K562 (cell line): ENCODE measurements around the gene BFSP1. TPM values are rescaled to one million over a fixed set of nuclear protein-coding genes. Genes with fewer than 3 reads are reported as not detected.

Experiments
- ATAC-seq: fragments of 200-7000 bp; cut with Tn5 transposase; 3 replicates; pipeline ENCODE4 v1.9.1; 2020; ENCODE audit warnings: moderate library complexity
- BruUV-seq: library from RNA; stranded (reverse); fragments of 400-500 nt; replicated peaks from 2 replicates; lab custom pipeline; 2021; lab: Mats Ljungman, UMichigan
- CTCF ChIA-PET: fragments of 300-600 bp; formaldehyde crosslinking; extraction: SDS; loops from one replicate; lab custom pipeline; 2021; ENCODE audit warnings: low intra/inter-chr PET ratio; lab: Yijun Ruan, JAX
- POLR2A ChIA-PET: fragments of 300-600, 350-650 bp; sonication (Branson Sonifier 250); formaldehyde crosslinking; extraction: SDS; loops from one replicate; lab custom pipeline; 2021; ENCODE audit warnings: antibody characterized with exemption, inconsistent platforms; lab: Yijun Ruan, JAX
- DNase-seq, 4 experiments: peaks; one replicate each; pipeline versions ENCODE4 v3.0.0 to v3.0.0-alpha.2; 2011 to 2018; ENCODE audit warnings: low spot score in 3 of 4, mixed read lengths in 3 of 4; ENCODE audit errors: extremely low read depth in 1 of 4
- FAIRE-seq: peaks from 2 replicates; lab custom pipeline; 2011; peaks lifted over from hg19 to GRCh38; lab: Jason Lieb, UNC
- H2AFZ ChIP-seq: 2 replicates; pipeline ENCODE4 v1.6.0; 2011; ENCODE audit warnings: low read depth, low read length, control low read depth, inconsistent platforms
- H3K27ac ChIP-seq: fragments of 200-600 bp; 3 replicates; pipeline ENCODE4 v1.8.0; 2011; ENCODE audit warnings: low read depth, mild to moderate bottlenecking, control low read depth, inconsistent platforms, low read length, moderate library complexity, mixed read lengths; ENCODE audit errors: extremely low read depth
- H3K27me3 ChIP-seq, 2 experiments: fragments of 300-600 bp in 1 of 2; 2 replicates in 1 of 2; 3 replicates in 1 of 2; pipeline versions ENCODE4 v1.6.0 to v1.8.0; 2011; ENCODE audit warnings: inconsistent platforms in 2 of 2, low read length in 2 of 2, mild to moderate bottlenecking in 1 of 2, mixed read lengths in 1 of 2, moderate library complexity in 1 of 2; ENCODE audit not compliant: control insufficient read depth in 2 of 2, insufficient read depth in 2 of 2
- H3K36me3 ChIP-seq: fragments of 300-600 bp; 3 replicates; pipeline ENCODE4 v1.8.0; 2011; ENCODE audit warnings: mild to moderate bottlenecking, low read length, inconsistent platforms; ENCODE audit not compliant: control insufficient read depth, insufficient read depth
- H3K4me1 ChIP-seq, 2 experiments: fragments of 200-600 bp in 1 of 2; replicated peaks in 1 of 2; 2 replicates in 1 of 2; 3 replicates in 1 of 2; pipeline versions ENCODE4 v1.5.1 to v1.8.0; 2011; ENCODE audit warnings: inconsistent platforms in 2 of 2, low read length in 2 of 2, mild to moderate bottlenecking in 1 of 2, mixed read lengths in 1 of 2, moderate library complexity in 1 of 2; ENCODE audit not compliant: control insufficient read depth in 2 of 2, insufficient read depth in 2 of 2
- H3K4me2 ChIP-seq: 2 replicates; pipeline ENCODE4 v1.6.1; 2011; ENCODE audit warnings: low read length, control low read depth, inconsistent platforms, mixed read lengths; ENCODE audit not compliant: insufficient read depth
- H3K4me3 ChIP-seq: fragments of 200-600 bp; sonication (generic), shearing (Covaris generic); 2 replicates; pipeline ENCODE4 v1.5.1; 2016; ENCODE audit warnings: control low read depth, inconsistent platforms
- H3K79me2 ChIP-seq: fragments of 200-600 bp; 3 replicates; pipeline ENCODE4 v1.8.0; 2011; ENCODE audit warnings: low read length, inconsistent platforms; ENCODE audit not compliant: control insufficient read depth, insufficient read depth
- H3K9ac ChIP-seq, 2 experiments: 2 replicates each; pipeline versions ENCODE4 v1.6.0 to v1.6.1; 2011; ENCODE audit warnings: low read depth in 2 of 2, low read length in 2 of 2, control low read depth in 1 of 2, inconsistent platforms in 1 of 2, mild to moderate bottlenecking in 1 of 2, mixed read lengths in 1 of 2; ENCODE audit not compliant: insufficient read depth in 1 of 2
- H3K9me1 ChIP-seq: one replicate; pipeline ENCODE4 v1.6.0; 2011; ENCODE audit warnings: inconsistent platforms, mild to moderate bottlenecking, low read length, moderate library complexity; ENCODE audit not compliant: control insufficient read depth, insufficient read depth
- H3K9me3 ChIP-seq: replicated peaks from 2 replicates; pipeline ENCODE4 v1.5.1; 2011; ENCODE audit warnings: low read depth, low read length, inconsistent platforms; ENCODE audit not compliant: control insufficient read depth, insufficient read depth
- H4K20me1 ChIP-seq: replicated peaks from 2 replicates; pipeline ENCODE4 v1.6.1; 2011; ENCODE audit warnings: low read length, inconsistent platforms, mixed read lengths; ENCODE audit not compliant: control insufficient read depth, insufficient read depth
- BDP1 ChIP-seq: IDR thresholded peaks from 3 replicates; pipeline ENCODE4 v1.6.1; 2011; ENCODE audit not compliant: insufficient read length, insufficient read depth
- CHCHD3 ChIP-seq: fragments of 250-450 bp; sonication (Bioruptor Pico); IDR thresholded peaks from 2 replicates; pipeline ENCODE4 v2.1.2; 2022; ENCODE audit warnings: mild to moderate bottlenecking
- ETV5 ChIP-seq: sonication (generic); formaldehyde crosslinking; IDR thresholded peaks from 2 replicates; pipeline ENCODE4 v1.4.0; 2020; ENCODE audit warnings: low read depth, mild to moderate bottlenecking, missing genetic modification reagents
- NCOR1 ChIP-seq: fragments of 450-650 bp; IDR thresholded peaks from 2 replicates; pipeline ENCODE4 v1.6.1; 2016; ENCODE audit warnings: mild to moderate bottlenecking, moderate library complexity
- NFATC3 ChIP-seq: fragments of 450-650 bp; IDR thresholded peaks from 2 replicates; pipeline ENCODE4 v1.6.1; 2017; ENCODE audit warnings: mild to moderate bottlenecking
- ZKSCAN1 ChIP-seq: fragments of 150-350 bp; IDR thresholded peaks from 2 replicates; pipeline ENCODE4 v1.6.1; 2016; ENCODE audit warnings: low read depth, low read length
- ZNF212 ChIP-seq: fragments of 450-650 bp; formaldehyde crosslinking; IDR thresholded peaks from 2 replicates; pipeline ENCODE4 v1.4.0; 2020; ENCODE audit warnings: mild to moderate bottlenecking
- ZNF699 ChIP-seq: fragments of 250-450 bp; sonication (Bioruptor Pico); IDR thresholded peaks from 2 replicates; pipeline ENCODE4 v1.8.0; 2021; ENCODE audit warnings: mild to moderate bottlenecking, moderate library complexity; ENCODE audit not compliant: insufficient replicate concordance
- WGBS: fragments of 100-300 bp; shearing (Covaris generic); methylation state at CpG from one replicate; pipeline ENCODE4 v1.1.6; 2016; ENCODE audit warnings: low coverage, mixed read lengths; ENCODE audit not compliant: insufficient coverage; ENCODE audit errors: missing lambda C conversion rate; 5-methylcytosine and 5-hydroxymethylcytosine counted together
- in situ Hi-C: fragments of 300-500 bp; cut with MboI; formaldehyde crosslinking; loops from 4 replicates; pipeline ENCODE4 v1.15.0; 2018; ENCODE audit warnings: inconsistent platforms, mixed read lengths
- intact Hi-C: fragments of 100-400 bp; cut with micrococcal nuclease; formaldehyde crosslinking; loops from 2 replicates; pipeline ENCODE4 v1.14.2; 2022
- polyA plus RNA-seq, 8 experiments: library from polyadenylated mRNA; depleted of rRNA in 4 of 8; stranded (reverse) in 5 of 8; unstranded in 3 of 8; fragments of >200 nt; fragmentation: Nextera tagmentation in 2 of 8; fragmentation: Illumina TruSeq in 1 of 8; extraction: Ambion mirVana in 2 of 8; extraction: Trizol in 1 of 8; gene quantifications; 2 replicates each; pipeline versions ENCODE4 v1.2.1 to v1.2.3, GENCODE V29; 2011 to 2014; ENCODE audit warnings: inconsistent platforms in 1 of 8, missing spikeins in 1 of 8
- total RNA-seq, 7 experiments: library from RNA; depleted of rRNA in 6 of 7; stranded (reverse); fragments of >200 nt in 6 of 7; fragmentation: Illumina TruSeq in 2 of 7; extraction: Trizol in 2 of 7; gene quantifications; 2 replicates each; pipeline versions ENCODE4 v1.2.1 to v1.2.3, GENCODE V29; 2011 to 2021; ENCODE audit warnings: low replicate concordance in 1 of 7
- TF ChIP-seq, protein P1 (sequence below): fragments of 450-650 bp; formaldehyde crosslinking; IDR thresholded peaks from 2 replicates; pipeline ENCODE4 v1.4.0; 2020; ENCODE audit warnings: mild to moderate bottlenecking, moderate library complexity
- TF ChIP-seq, protein P2 (sequence below): IDR thresholded peaks from 3 replicates; pipeline ENCODE4 v1.6.1; 2011; ENCODE audit warnings: borderline replicate concordance, mild to moderate bottlenecking; ENCODE audit not compliant: insufficient read length, insufficient read depth

The BFSP1 gene
- total and polyA plus RNA-seq, 9 of the 15 experiments (the other 6 are each of a cell fraction or from before 2014, with no cell fraction given): 0.09 to 0.86 (median 0.40) TPM

DNA sequence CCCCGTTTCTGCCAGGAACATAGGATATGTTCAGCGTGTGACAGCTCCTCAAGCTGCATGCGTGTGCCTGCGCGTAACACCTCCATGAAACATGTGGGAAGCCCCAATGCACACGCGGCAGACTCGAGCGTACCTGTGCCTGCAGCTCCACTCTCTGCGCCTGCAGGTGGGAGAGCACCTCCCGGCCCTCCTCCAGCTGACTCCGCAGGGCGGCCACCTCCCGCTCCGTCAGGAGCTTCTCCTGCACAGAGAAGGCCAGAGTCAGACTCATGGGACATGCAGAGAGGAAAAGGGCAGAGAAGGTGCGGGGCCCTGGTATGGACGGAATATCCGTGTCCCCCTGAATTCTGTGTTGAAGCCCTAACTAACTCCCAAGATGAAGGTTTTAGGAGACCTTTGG, 22.4 kb downstream of the BFSP1 start:
- no peaks in the 10 kb centered on the region for H3K36me3 ChIP-seq
- H3K9ac ChIP-seq: no peak overlapping the region
- BruUV-seq: no TSS peak
- WGBS: 54% methylated on average over 13 of the region's 18 CpGs
- no peak overlapping the region for H3K4me3 ChIP-seq
- ATAC-seq: no peak
- H3K27ac ChIP-seq: no peak overlapping the region
- CTCF ChIA-PET: no interaction called here
- POLR2A ChIA-PET: interaction anchor here (0.7 kb wide), 1 partner anchor 451 kb away, joined by 5 read pairs; no protein-coding TSS in a partner anchor
- H3K79me2 ChIP-seq: no peaks in the 10 kb centered on the region
- H3K9me3 ChIP-seq: no peaks in the 10 kb centered on the region; the same call in 1 of the 2 replicates
- no peak overlapping the region for H3K4me2 ChIP-seq
- DNase-seq: no peak
- no peak for FAIRE-seq
- peaks cover 5 to 10% of the 10 kb centered on the region in 2 experiments; a peak in 3 of 5 replicates for H3K27me3 ChIP-seq
- peaks cover 6 to 23% of the 10 kb centered on the region in 2 experiments for H3K4me1 ChIP-seq
- H4K20me1 ChIP-seq: no peaks in the 10 kb centered on the region
- in situ Hi-C loops: loop anchor here (25.0 kb wide), 1 partner anchor 779 kb away; the partner anchor contains the start of gene ZNF133
- TF ChIP-seq ZKSCAN1 (no peak), ZNF699 (CRISPR knock-in tag) (no peak), NCOR1 (no peak), NFATC3 (no peak), ZNF212 (CRISPR knock-in tag) (no peak), BDP1 (no peak), CHCHD3 (CRISPR knock-in tag) (no peak), ETV5 (CRISPR knock-in tag) (no peak)
- TF ChIP-seq, protein P1, sequence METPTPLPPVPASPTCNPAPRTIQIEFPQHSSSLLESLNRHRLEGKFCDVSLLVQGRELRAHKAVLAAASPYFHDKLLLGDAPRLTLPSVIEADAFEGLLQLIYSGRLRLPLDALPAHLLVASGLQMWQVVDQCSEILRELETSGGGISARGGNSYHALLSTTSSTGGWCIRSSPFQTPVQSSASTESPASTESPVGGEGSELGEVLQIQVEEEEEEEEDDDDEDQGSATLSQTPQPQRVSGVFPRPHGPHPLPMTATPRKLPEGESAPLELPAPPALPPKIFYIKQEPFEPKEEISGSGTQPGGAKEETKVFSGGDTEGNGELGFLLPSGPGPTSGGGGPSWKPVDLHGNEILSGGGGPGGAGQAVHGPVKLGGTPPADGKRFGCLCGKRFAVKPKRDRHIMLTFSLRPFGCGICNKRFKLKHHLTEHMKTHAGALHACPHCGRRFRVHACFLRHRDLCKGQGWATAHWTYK: no peak
- TF ChIP-seq, protein P2, sequence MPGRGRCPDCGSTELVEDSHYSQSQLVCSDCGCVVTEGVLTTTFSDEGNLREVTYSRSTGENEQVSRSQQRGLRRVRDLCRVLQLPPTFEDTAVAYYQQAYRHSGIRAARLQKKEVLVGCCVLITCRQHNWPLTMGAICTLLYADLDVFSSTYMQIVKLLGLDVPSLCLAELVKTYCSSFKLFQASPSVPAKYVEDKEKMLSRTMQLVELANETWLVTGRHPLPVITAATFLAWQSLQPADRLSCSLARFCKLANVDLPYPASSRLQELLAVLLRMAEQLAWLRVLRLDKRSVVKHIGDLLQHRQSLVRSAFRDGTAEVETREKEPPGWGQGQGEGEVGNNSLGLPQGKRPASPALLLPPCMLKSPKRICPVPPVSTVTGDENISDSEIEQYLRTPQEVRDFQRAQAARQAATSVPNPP: no peak
- intact Hi-C loops: loop anchor here (5.0 to 10.0 kb wide), 3 partner anchors 389 to 766 kb away; no protein-coding TSS in a partner anchor
- no peaks in the 10 kb centered on the region for H3K9me1 ChIP-seq
- no peak overlapping the region for H2AFZ ChIP-seq
